Measurements from ENCODE around the gene IPCEF1. TPM values are rescaled to one million over a fixed set of nuclear protein-coding genes. Genes with fewer than 3 reads are reported as not detected.

Gene IPCEF1
- total and polyA plus RNA-seq, 2 of the 4 experiments (the other 2 are of a cell fraction): under 0.01 to 0.03 TPM

- TF ChIP-seq RAD21 (IDR thresholded peaks at IDR 0.05; ENCODE audit: low read length) (peak; percentile 67), CTCF (conservative IDR thresholded peaks at IDR 0.05; ENCODE audit: low read depth, low read length) (peak; percentile 56), SMC3 (IDR thresholded peaks at IDR 0.05; ENCODE audit: low read depth, low read length) (peak; percentile 61), MAZ (IDR thresholded peaks at IDR 0.05; ENCODE audit: borderline replicate concordance, low read depth, low read length) (no peak)
- Histone ChIP-seq H3K4me2 (ENCODE audit: low read depth, low read length) (peak overlapping the region; percentile 30; the same call in 1 of the 2 replicates), H3K56ac (ENCODE audit: extremely low read depth, insufficient read depth, low read length) (no peak overlapping the region), H3K36me3 (ENCODE audit: control insufficient read depth, insufficient read depth, low read length) (no peaks in the 10 kb centered on the region), H4K20me1 (ENCODE audit: insufficient read depth, low read length) (no peaks in the 10 kb centered on the region), H2BK15ac (ENCODE audit: low read depth, low read length) (no peak overlapping the region), H4K8ac (ENCODE audit: low read depth in 2 of 2, low read length in 2 of 2) (peak overlapping the region in 1 of 2 experiments; percentile 29; a peak in 1 of 4 replicates), H2AK9ac (replicated peaks; ENCODE audit: low read depth, low read length, poor library complexity) (no peak overlapping the region), H2BK120ac (ENCODE audit: low read depth, low read length) (no peak overlapping the region), H3K14ac (replicated peaks; ENCODE audit: low read depth, low read length) (0 out of 2 replicates have a peak overlapping the region, but pooled peaks have one; percentile 55), H3K9me1 (ENCODE audit: insufficient read depth, low read length) (no peaks in the 10 kb centered on the region), H3K4me1 (ENCODE audit: control insufficient read depth, insufficient read depth, low read length) (peaks cover 2% of the 10 kb centered on the region; the same call in 1 of the 2 replicates), H4K5ac (ENCODE audit: low read depth, low read length) (no peak overlapping the region), H2BK5ac (ENCODE audit: low read depth, low read length, poor library complexity, severe bottlenecking) (no peak overlapping the region), H3K27ac (ENCODE audit: insufficient read depth, low read length) (no peak overlapping the region), H2AK5ac (ENCODE audit: low read depth, low read length) (no peak overlapping the region), H3K27me3 (ENCODE audit: control insufficient read depth, insufficient read depth, low read length) (no peaks in the 10 kb centered on the region), H4K91ac (ENCODE audit: insufficient read depth, low read depth, low read length) (no peak overlapping the region), H3K4ac (ENCODE audit: low read depth, low read length) (no peak overlapping the region), H3K18ac (ENCODE audit: low read depth, low read length) (no peak overlapping the region), H3K79me1 (ENCODE audit: low read depth in 1 of 2, low read length in 2 of 2) (no peaks in the 10 kb centered on the region), H3K9ac (ENCODE audit: low read depth, low read length) (no peak overlapping the region), H2BK20ac (ENCODE audit: low read depth, low read length) (no peak overlapping the region; the same call in 1 of the 2 replicates), H3K4me3 (ENCODE audit: insufficient read depth, low read depth, low read length) (no peak overlapping the region), H2AFZ (replicated peaks; ENCODE audit: low read length, poor library complexity) (no peak overlapping the region), H3K9me3 (ENCODE audit: control insufficient read depth, insufficient read depth, low read length) (no peaks in the 10 kb centered on the region), H3K23ac (ENCODE audit: low read depth, low read length) (no peak overlapping the region)
- no CpG with 5 or more reads among the region's 4 CpGs for WGBS, 2 experiments (ENCODE audit: extremely low coverage in 2 of 2, insufficient read length in 1 of 2)
- peak; percentile 58 for DNase-seq
- in situ Hi-C loops (cut with MboI; ENCODE audit: low sequenced_read_pairs): no loop called here
- ChIA-PET POLR2A (ENCODE audit: unreplicated experiment) (no interaction called here), CTCF (interaction anchor here (0.5 to 1.6 kb wide), 13 partner anchors 14 to 218 kb away, joined by 3 to 7 read pairs (median 4); partner anchors contain the start of gene IPCEF1)
- peak; percentile 89 for ATAC-seq (ENCODE audit: low read depth)
- intact Hi-C loops (cut with micrococcal nuclease): loop anchor here (1.0 kb wide), 1 partner anchor 216 kb away; no protein-coding TSS in a partner anchor
- BruUV-seq (replicated peaks): no TSS peak
- dilution Hi-C loops (cut with HindIII; ENCODE audit: low sequenced_read_pairs, unreplicated experiment): loop anchor here (25.0 kb wide), 1 partner anchor 208 kb away; no protein-coding TSS in a partner anchor
Observed at GRCh38 chr6:154370545-154370944, 13.9 kb upstream of the IPCEF1 start.
